Trophoblast cell (in vitro differentiated cells and primary cell): ENCODE results near the gene PARL.

Experiments
- DNase-seq, 2 donors: peaks; one replicate each; pipeline ENCODE4 v3.0.0-alpha.2; 2016
- H2AFZ ChIP-seq: 2 replicates; pipeline ENCODE4 v1.6.1; 2013; ENCODE audit warnings: low read length, moderate library complexity, mild to moderate bottlenecking; ENCODE audit not compliant: insufficient read depth, poor library complexity
- H2AK5ac ChIP-seq: 2 replicates; pipeline ENCODE4 v1.6.1; 2013; ENCODE audit warnings: mild to moderate bottlenecking, low read length
- H2BK120ac ChIP-seq: 2 replicates; pipeline ENCODE4 v1.6.1; 2013; ENCODE audit warnings: low read length, mild to moderate bottlenecking, moderate library complexity; ENCODE audit not compliant: insufficient read depth, poor library complexity
- H2BK12ac ChIP-seq: 2 replicates; pipeline ENCODE4 v1.6.1; 2013; ENCODE audit warnings: mild to moderate bottlenecking, low read length, moderate library complexity
- H2BK5ac ChIP-seq: 2 replicates; pipeline ENCODE4 v1.6.1; 2013; ENCODE audit warnings: low read length, low read depth, moderate library complexity, mild to moderate bottlenecking; ENCODE audit not compliant: poor library complexity
- H3K14ac ChIP-seq: 2 replicates; pipeline ENCODE4 v1.6.1; 2013; ENCODE audit warnings: mild to moderate bottlenecking, low read length
- H3K18ac ChIP-seq: 2 replicates; pipeline ENCODE4 v1.6.1; 2013; ENCODE audit warnings: mild to moderate bottlenecking, low read length
- H3K23ac ChIP-seq: 2 replicates; pipeline ENCODE4 v1.6.1; 2013; ENCODE audit warnings: low read length
- H3K27ac ChIP-seq: 2 replicates; pipeline ENCODE4 v1.5.1; 2013; ENCODE audit warnings: low read depth, mild to moderate bottlenecking, inconsistent platforms, low read length, moderate library complexity
- H3K27me3 ChIP-seq: 2 replicates; pipeline ENCODE4 v1.6.1; 2013; ENCODE audit warnings: inconsistent platforms, mild to moderate bottlenecking, low read length, moderate library complexity; ENCODE audit not compliant: insufficient read depth
- H3K36me3 ChIP-seq, 2 experiments: 1 replicate in 1 of 2; 2 replicates in 1 of 2; pipeline ENCODE4 v1.6.1; 2013; ENCODE audit warnings: low read length in 2 of 2, mild to moderate bottlenecking in 2 of 2, moderate library complexity in 1 of 2; ENCODE audit not compliant: insufficient read depth in 2 of 2, control insufficient read depth in 1 of 2
- H3K4ac ChIP-seq: 2 replicates; pipeline ENCODE4 v1.6.1; 2013; ENCODE audit warnings: low read depth, mild to moderate bottlenecking, low read length, moderate library complexity
- H3K4me1 ChIP-seq, 2 experiments: 1 replicate in 1 of 2; 2 replicates in 1 of 2; pipeline ENCODE4 v1.6.1; 2013; ENCODE audit warnings: low read length in 2 of 2, mild to moderate bottlenecking in 2 of 2, moderate library complexity in 1 of 2; ENCODE audit not compliant: insufficient read depth in 2 of 2, control insufficient read depth in 1 of 2
- H3K4me2 ChIP-seq: 2 replicates; pipeline ENCODE4 v1.6.1; 2013; ENCODE audit warnings: inconsistent platforms, mild to moderate bottlenecking, low read length, moderate library complexity
- H3K4me3 ChIP-seq: 2 replicates; pipeline ENCODE4 v1.5.1; 2013; ENCODE audit warnings: mild to moderate bottlenecking, low read depth, low read length, inconsistent platforms
- H3K79me1 ChIP-seq: one replicate; pipeline ENCODE4 v1.6.1; 2013; ENCODE audit warnings: low read length
- H3K79me2 ChIP-seq: 2 replicates; pipeline ENCODE4 v1.6.1; 2013; ENCODE audit warnings: low read length, mild to moderate bottlenecking; ENCODE audit not compliant: control insufficient read depth, insufficient read depth, poor library complexity
- H3K9ac ChIP-seq: 2 replicates; pipeline ENCODE4 v1.6.1; 2013; ENCODE audit warnings: mild to moderate bottlenecking, low read length
- H3K9me3 ChIP-seq: 2 replicates; pipeline ENCODE4 v1.6.1; 2013; ENCODE audit warnings: low read depth, mild to moderate bottlenecking, control low read depth, inconsistent platforms, low read length; ENCODE audit not compliant: insufficient read depth
- H4K12ac ChIP-seq: 2 replicates; pipeline ENCODE4 v1.6.1; 2013; ENCODE audit warnings: low read depth, mild to moderate bottlenecking, low read length, moderate library complexity
- H4K8ac ChIP-seq: 2 replicates; pipeline ENCODE4 v1.6.1; 2013; ENCODE audit warnings: low read depth, mild to moderate bottlenecking, low read length, moderate library complexity
- H4K91ac ChIP-seq: one replicate; pipeline ENCODE4 v1.6.1; 2013; ENCODE audit warnings: low read depth, mild to moderate bottlenecking, low read length, moderate library complexity
- WGBS: extraction: QIAGEN DNeasy Blood & Tissue Kit; methylation state at CpG from one replicate; pipeline ENCODE4 v1.1.7; 2013; ENCODE audit warnings: missing lambda C conversion rate; ENCODE audit not compliant: insufficient read length, insufficient coverage; ENCODE audit errors: extremely low coverage; 5-methylcytosine and 5-hydroxymethylcytosine counted together

Gene PARL

DNA sequence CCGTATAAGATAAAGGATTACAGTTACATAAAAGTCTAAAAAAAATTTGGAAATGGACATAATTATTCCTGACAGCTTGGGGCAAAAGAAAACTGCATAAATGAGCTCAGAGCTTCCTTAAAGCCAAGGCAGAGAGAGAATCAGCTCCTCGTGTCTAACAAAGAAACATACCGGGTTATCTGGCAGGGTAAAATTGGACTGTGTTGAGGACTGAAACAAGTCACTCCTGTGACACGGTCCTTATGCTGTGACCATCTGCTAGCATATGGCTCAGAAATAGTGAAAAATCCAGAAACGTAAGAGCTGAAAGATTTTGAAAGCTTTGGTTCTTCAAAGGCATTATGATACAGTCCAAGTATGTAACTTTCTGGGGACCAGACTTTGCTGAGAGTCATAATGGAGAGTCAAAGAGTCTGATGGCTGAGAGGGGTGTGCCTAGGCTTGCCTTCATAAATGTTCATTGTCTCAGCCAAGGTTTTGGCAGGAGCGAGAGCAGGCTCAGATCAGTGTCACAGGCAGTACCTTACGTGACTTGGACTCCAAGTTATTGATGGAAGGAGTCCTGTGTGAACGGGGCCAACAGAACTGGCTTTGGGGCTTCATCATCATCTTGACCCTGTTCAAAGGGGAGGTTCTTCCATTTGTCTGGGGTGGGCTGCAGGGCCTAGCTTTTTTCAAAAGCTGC lies 71.8 kb downstream of the PARL start:
- Histone ChIP-seq H4K91ac (no peak overlapping the region), H3K4me3 (no peak overlapping the region), H3K14ac (no peak overlapping the region), H2BK120ac (no peak overlapping the region), H3K4ac (no peak overlapping the region), H3K9me3 (peaks cover 1% of the 10 kb centered on the region), H3K4me2 (no peak overlapping the region), H3K9ac (no peak overlapping the region), H2AK5ac (no peak overlapping the region), H3K79me1 (no peaks in the 10 kb centered on the region), H4K8ac (no peak overlapping the region), H3K4me1 (no peaks in the 10 kb centered on the region), H2BK12ac (no peak overlapping the region), H3K18ac (no peak overlapping the region), H3K36me3 (peaks cover 33 to 60% of the 10 kb centered on the region in 2 experiments), H3K27ac (no peak overlapping the region), H3K79me2 (no peaks in the 10 kb centered on the region), H3K27me3 (no peaks in the 10 kb centered on the region), H3K23ac (no peak overlapping the region), H2BK5ac (no peak overlapping the region), H4K12ac (no peak overlapping the region), H2AFZ (no peak overlapping the region)
- DNase-seq = no peak
- WGBS = no CpG with 5 or more reads among the region's 8 CpGs

DNA sequence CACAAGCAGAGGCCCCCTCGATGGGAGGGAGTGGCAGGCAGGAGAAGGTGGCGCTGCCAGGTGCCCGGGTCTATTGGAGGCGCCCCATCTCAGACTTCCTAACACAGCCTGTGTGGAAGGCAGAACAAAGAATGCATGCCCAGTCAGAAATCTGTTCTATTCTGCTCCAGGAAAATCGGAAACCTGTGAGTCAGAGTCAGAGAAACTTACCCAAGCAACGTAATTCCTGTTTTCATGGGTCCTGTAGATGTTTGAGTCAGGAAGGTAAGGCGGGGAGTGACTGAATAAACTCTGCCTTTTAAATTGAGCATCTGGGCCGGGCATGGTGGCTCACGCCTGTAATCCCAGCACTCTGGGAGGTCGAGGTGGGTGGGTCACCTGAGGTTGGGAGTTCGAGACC lies 73.0 kb downstream of the PARL start:
- H3K79me2 ChIP-seq = no peaks in the 10 kb centered on the region
- no peak for DNase-seq
- H2BK12ac ChIP-seq = no peak overlapping the region
- peaks cover 1% of the 10 kb centered on the region for H3K9me3 ChIP-seq
- no CpG with 5 or more reads among the region's 11 CpGs for WGBS
- no peak overlapping the region for H4K12ac ChIP-seq
- H3K4me3 ChIP-seq = no peak overlapping the region
- H2AK5ac ChIP-seq = no peak overlapping the region
- no peak overlapping the region for H3K23ac ChIP-seq
- no peaks in the 10 kb centered on the region for H3K27me3 ChIP-seq
- H3K36me3 ChIP-seq = peaks cover 43 to 64% of the 10 kb centered on the region in 2 experiments
- H3K9ac ChIP-seq = no peak overlapping the region
- H4K8ac ChIP-seq = no peak overlapping the region
- no peak overlapping the region for H3K4me2 ChIP-seq
- H3K27ac ChIP-seq = no peak overlapping the region
- no peak overlapping the region for H4K91ac ChIP-seq
- H2AFZ ChIP-seq = no peak overlapping the region
- H2BK5ac ChIP-seq = no peak overlapping the region
- H3K14ac ChIP-seq = no peak overlapping the region
- no peak overlapping the region for H3K4ac ChIP-seq
- no peaks in the 10 kb centered on the region for H3K79me1 ChIP-seq
- H3K18ac ChIP-seq = no peak overlapping the region
- no peaks in the 10 kb centered on the region for H3K4me1 ChIP-seq
- no peak overlapping the region for H2BK120ac ChIP-seq

DNA sequence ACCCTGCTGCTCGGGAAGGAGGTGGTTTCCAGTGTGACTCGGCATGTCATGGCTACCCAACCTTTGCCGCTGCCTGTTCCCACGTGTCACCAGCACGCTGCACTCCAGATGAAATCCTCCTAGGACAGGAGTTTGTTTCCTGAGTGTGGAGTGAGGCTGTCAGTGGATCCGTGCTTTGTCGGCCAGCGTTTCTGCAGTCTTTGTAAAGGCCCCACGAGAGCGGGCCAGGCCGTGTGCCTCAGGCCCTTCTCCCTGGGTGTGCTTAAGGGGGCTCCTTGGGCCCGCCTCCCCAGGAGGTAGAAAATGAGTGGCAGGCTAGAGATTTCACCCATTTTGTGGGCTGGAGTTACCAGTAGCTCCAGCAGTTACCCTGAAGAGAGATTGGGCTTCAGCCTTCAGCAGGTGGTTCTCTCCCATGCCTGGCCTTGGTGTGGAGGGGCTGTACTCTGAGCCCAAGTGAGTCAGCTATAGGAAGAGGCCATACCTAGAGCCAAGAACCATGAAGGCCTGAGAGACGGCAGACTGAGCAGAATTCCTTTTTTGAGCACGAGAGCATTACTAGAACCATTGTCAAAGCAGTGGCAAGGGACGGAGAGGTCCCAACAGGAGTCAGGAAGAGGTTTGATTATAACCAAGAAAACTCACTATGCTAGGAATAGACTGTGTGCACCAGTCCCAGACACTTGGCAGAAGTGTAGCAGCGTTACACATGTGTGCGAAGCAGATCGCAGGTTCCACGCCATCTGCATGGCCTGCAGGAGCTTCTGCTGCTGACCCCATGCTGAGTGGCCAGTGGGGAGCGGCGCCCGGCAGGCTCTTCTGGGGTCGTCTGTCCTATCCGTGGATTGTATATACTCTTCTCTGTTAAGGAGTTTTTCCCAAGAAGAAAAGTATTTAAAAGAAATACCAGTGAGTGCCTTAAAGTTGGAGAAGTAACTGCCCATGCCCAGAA lies 73.8 kb downstream of the PARL start:
- WGBS = no CpG with 5 or more reads among the region's 24 CpGs
- Histone ChIP-seq H2AK5ac (no peak overlapping the region), H3K4ac (no peak overlapping the region), H2BK120ac (no peak overlapping the region), H3K79me2 (no peaks in the 10 kb centered on the region), H3K79me1 (no peaks in the 10 kb centered on the region), H4K91ac (no peak overlapping the region), H2AFZ (no peak overlapping the region), H3K23ac (no peak overlapping the region), H2BK5ac (no peak overlapping the region), H3K9me3 (peaks cover 1% of the 10 kb centered on the region), H3K27me3 (no peaks in the 10 kb centered on the region), H4K12ac (no peak overlapping the region), H2BK12ac (no peak overlapping the region), H3K9ac (no peak overlapping the region), H3K4me3 (no peak overlapping the region), H3K4me1 (no peaks in the 10 kb centered on the region), H3K18ac (no peak overlapping the region), H4K8ac (no peak overlapping the region), H3K4me2 (no peak overlapping the region), H3K14ac (no peak overlapping the region), H3K27ac (no peak overlapping the region), H3K36me3 (peaks cover 45 to 65% of the 10 kb centered on the region in 2 experiments)
- DNase-seq = no peak

DNA sequence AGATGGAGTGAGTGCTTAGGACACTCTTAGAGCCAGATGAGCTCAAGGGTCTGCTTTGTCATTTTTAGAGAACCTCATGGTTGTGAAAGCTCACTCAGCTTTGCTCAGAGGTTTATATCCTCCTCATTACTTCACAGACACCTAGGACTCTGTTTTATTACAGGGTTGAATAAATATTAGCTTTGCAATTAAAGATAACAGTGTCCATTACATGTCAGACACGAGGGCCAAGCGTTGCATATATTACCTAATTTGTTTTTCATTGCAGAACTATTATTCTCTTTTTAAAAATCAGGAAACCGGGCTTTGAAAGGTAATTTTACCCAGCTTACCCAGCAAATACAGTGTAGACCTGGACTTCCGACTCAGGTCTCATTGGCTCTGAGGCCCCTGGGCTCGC lies 75.4 kb downstream of the PARL start:
- no peak overlapping the region for H3K4me2 ChIP-seq
- no peak overlapping the region for H3K27ac ChIP-seq
- H4K91ac ChIP-seq = no peak overlapping the region
- no peak overlapping the region for H3K23ac ChIP-seq
- no CpG with 5 or more reads among the region's 5 CpGs for WGBS
- H3K4me1 ChIP-seq = no peaks in the 10 kb centered on the region
- no peaks in the 10 kb centered on the region for H3K79me2 ChIP-seq
- no peak overlapping the region for H3K18ac ChIP-seq
- H4K12ac ChIP-seq = no peak overlapping the region
- H2BK120ac ChIP-seq = no peak overlapping the region
- no peaks in the 10 kb centered on the region for H3K79me1 ChIP-seq
- no peak overlapping the region for H3K14ac ChIP-seq
- peaks cover 49 to 72% of the 10 kb centered on the region in 2 experiments for H3K36me3 ChIP-seq
- DNase-seq = no peak
- no peaks in the 10 kb centered on the region for H3K27me3 ChIP-seq
- no peak overlapping the region for H2BK12ac ChIP-seq
- no peak overlapping the region for H3K4me3 ChIP-seq
- H3K4ac ChIP-seq = no peak overlapping the region
- H3K9me3 ChIP-seq = peaks cover 1% of the 10 kb centered on the region
- H2AK5ac ChIP-seq = no peak overlapping the region
- no peak overlapping the region for H3K9ac ChIP-seq
- no peak overlapping the region for H2AFZ ChIP-seq
- H4K8ac ChIP-seq = no peak overlapping the region
- H2BK5ac ChIP-seq = no peak overlapping the region
